ENCODE results near the gene SLC7A5. TPM values are rescaled to one million over a fixed set of nuclear protein-coding genes. Genes with fewer than 3 reads are reported as not detected.
A peak's percentile ranks its signal among the peaks of the same experiment; 100 is the strongest.

The SLC7A5 gene
- total and polyA plus RNA-seq, 2 experiments from 2014 or later = 69.9 to 79.0 TPM

- H3K9me2 ChIP-seq (ENCODE audit: insufficient read depth) = no peaks in the 10 kb centered on the region
- no peaks in the 10 kb centered on the region for H3K9me3 ChIP-seq (ENCODE audit: low read depth)
- H3K4me2 ChIP-seq (ENCODE audit: unreplicated experiment) = no peak overlapping the region
- in situ Hi-C loops (cut with MboI) = no loop called here
- TF ChIP-seq EZH2phosphoT487 (IDR thresholded peaks at IDR 0.05; ENCODE audit: insufficient read depth, low read depth) (no peak), EZH2 (IDR thresholded peaks at IDR 0.05; ENCODE audit: insufficient read depth, poor library complexity, severe bottlenecking) (no peak)
- no peak overlapping the region for H3K4me3 ChIP-seq
- no peak overlapping the region for H3K9ac ChIP-seq
- H2AFZ ChIP-seq = no peak overlapping the region
- H3K27me3 ChIP-seq (replicated peaks; ENCODE audit: insufficient read depth) = peaks cover 19% of the 10 kb centered on the region; the same call in 1 of the 2 replicates
- H3F3A ChIP-seq (ENCODE audit: insufficient read depth) = peaks cover 7% of the 10 kb centered on the region; the same call in 1 of the 2 replicates
- no peak overlapping the region for H3K27ac ChIP-seq
- no peaks in the 10 kb centered on the region for H4K20me1 ChIP-seq (ENCODE audit: insufficient read depth)
- no peak for DNase-seq
- no peaks in the 10 kb centered on the region for H3K79me2 ChIP-seq (ENCODE audit: insufficient read depth)
- H3K36me3 ChIP-seq (ENCODE audit: low read depth) = no peaks in the 10 kb centered on the region
- H3K4me1 ChIP-seq (ENCODE audit: insufficient read depth) = peaks cover 21% of the 10 kb centered on the region
- WGBS, 2 experiments (ENCODE audit: low coverage in 1 of 2, low lambda C conversion rate in 2 of 2, missing lambda C conversion rate in 2 of 2) = 84 to 90% methylated on average over 6 of the region's 6 CpGs
Measured at GRCh38 chr16:87808108-87808507, 61.2 kb downstream of the SLC7A5 start.

GRCh38 chr16:87806641-87807546, 62.4 kb downstream of the SLC7A5 start:
- TF ChIP-seq EZH2 (IDR thresholded peaks at IDR 0.05; ENCODE audit: insufficient read depth, poor library complexity, severe bottlenecking) (no peak), EZH2phosphoT487 (IDR thresholded peaks at IDR 0.05; ENCODE audit: insufficient read depth, low read depth) (no peak)
- peak overlapping the region; percentile 73 for H3K4me3 ChIP-seq
- peak; percentile 94 for DNase-seq
- H3F3A ChIP-seq (ENCODE audit: insufficient read depth) = peaks cover 7% of the 10 kb centered on the region; the same call in 1 of the 2 replicates
- H3K27ac ChIP-seq = peak overlapping the region; percentile 92
- H3K4me2 ChIP-seq (ENCODE audit: unreplicated experiment) = peak overlapping the region; percentile 80
- H2AFZ ChIP-seq = peak overlapping the region; percentile 77
- no peaks in the 10 kb centered on the region for H3K79me2 ChIP-seq (ENCODE audit: insufficient read depth)
- H3K9me2 ChIP-seq (ENCODE audit: insufficient read depth) = no peaks in the 10 kb centered on the region
- H3K36me3 ChIP-seq (ENCODE audit: low read depth) = no peaks in the 10 kb centered on the region
- H4K20me1 ChIP-seq (ENCODE audit: insufficient read depth) = no peaks in the 10 kb centered on the region
- peak overlapping the region; percentile 82 for H3K9ac ChIP-seq
- H3K4me1 ChIP-seq (ENCODE audit: insufficient read depth) = peaks cover 21% of the 10 kb centered on the region
- in situ Hi-C loops (cut with MboI) = no loop called here
- no peaks in the 10 kb centered on the region for H3K9me3 ChIP-seq (ENCODE audit: low read depth)
- 13 to 15% methylated on average over 23 to 25 of the region's 25 CpGs for WGBS, 2 experiments (ENCODE audit: low coverage in 1 of 2, low lambda C conversion rate in 2 of 2, missing lambda C conversion rate in 2 of 2)
- H3K27me3 ChIP-seq (replicated peaks; ENCODE audit: insufficient read depth) = 0 out of 2 replicates have a peak, but pooled peaks cover 8% of the 10 kb centered on the region

GRCh38 chr16:87806261-87806640, 63.1 kb downstream of the SLC7A5 start:
- Histone ChIP-seq H3K9ac (peak overlapping the region; percentile 82), H3K9me3 (ENCODE audit: low read depth) (no peaks in the 10 kb centered on the region), H3K27ac (peak overlapping the region; percentile 92), H3K27me3 (replicated peaks; ENCODE audit: insufficient read depth) (0 out of 2 replicates have a peak, but pooled peaks cover 5% of the 10 kb centered on the region), H3F3A (ENCODE audit: insufficient read depth) (peaks cover 7% of the 10 kb centered on the region; the same call in 1 of the 2 replicates), H3K4me1 (ENCODE audit: insufficient read depth) (peaks cover 21% of the 10 kb centered on the region), H2AFZ (peak overlapping the region; percentile 77), H3K79me2 (ENCODE audit: insufficient read depth) (no peaks in the 10 kb centered on the region), H3K36me3 (ENCODE audit: low read depth) (no peaks in the 10 kb centered on the region), H3K4me2 (ENCODE audit: unreplicated experiment) (peak overlapping the region; percentile 80), H4K20me1 (ENCODE audit: insufficient read depth) (no peaks in the 10 kb centered on the region), H3K4me3 (peak overlapping the region; percentile 73), H3K9me2 (ENCODE audit: insufficient read depth) (no peaks in the 10 kb centered on the region)
- DNase-seq = peak; percentile 54
- in situ Hi-C loops (cut with MboI) = no loop called here
- TF ChIP-seq EZH2phosphoT487 (IDR thresholded peaks at IDR 0.05; ENCODE audit: insufficient read depth, low read depth) (no peak), EZH2 (IDR thresholded peaks at IDR 0.05; ENCODE audit: insufficient read depth, poor library complexity, severe bottlenecking) (no peak)
- WGBS, 2 experiments (ENCODE audit: low coverage in 1 of 2, low lambda C conversion rate in 2 of 2, missing lambda C conversion rate in 2 of 2) = 8 to 18% methylated on average over 16 of the region's 16 CpGs

- Histone ChIP-seq H3K27ac (no peak overlapping the region), H3K36me3 (ENCODE audit: low read depth) (no peaks in the 10 kb centered on the region), H3K4me1 (ENCODE audit: insufficient read depth) (peaks cover 21% of the 10 kb centered on the region), H3K9me3 (ENCODE audit: low read depth) (no peaks in the 10 kb centered on the region), H3K27me3 (replicated peaks; ENCODE audit: insufficient read depth) (no peaks in the 10 kb centered on the region), H3K79me2 (ENCODE audit: insufficient read depth) (no peaks in the 10 kb centered on the region), H2AFZ (no peak overlapping the region), H3K9me2 (ENCODE audit: insufficient read depth) (no peaks in the 10 kb centered on the region), H3F3A (ENCODE audit: insufficient read depth) (peaks cover 7% of the 10 kb centered on the region; the same call in 1 of the 2 replicates), H3K9ac (no peak overlapping the region), H3K4me3 (no peak overlapping the region), H4K20me1 (ENCODE audit: insufficient read depth) (no peaks in the 10 kb centered on the region), H3K4me2 (ENCODE audit: unreplicated experiment) (no peak overlapping the region)
- TF ChIP-seq EZH2 (IDR thresholded peaks at IDR 0.05; ENCODE audit: insufficient read depth, poor library complexity, severe bottlenecking) (no peak), EZH2phosphoT487 (IDR thresholded peaks at IDR 0.05; ENCODE audit: insufficient read depth, low read depth) (no peak)
- no peak for DNase-seq
- in situ Hi-C loops (cut with MboI) = no loop called here
- WGBS, 2 experiments (ENCODE audit: low coverage in 1 of 2, low lambda C conversion rate in 2 of 2, missing lambda C conversion rate in 2 of 2) = 84 to 86% methylated on average over 5 of the region's 5 CpGs
Measured at GRCh38 chr16:87803385-87803784, 65.9 kb downstream of the SLC7A5 start.
